Measurements from ENCODE around the gene FRY. TPM values are rescaled to one million over a fixed set of nuclear protein-coding genes. Genes with fewer than 3 reads are reported as not detected.

FRY gene
- total and polyA plus RNA-seq, 2 of the 13 experiments (the other 11 are each of a cell fraction or from before 2014, with no cell fraction given): 8.2 to 13.1 TPM

DNA sequence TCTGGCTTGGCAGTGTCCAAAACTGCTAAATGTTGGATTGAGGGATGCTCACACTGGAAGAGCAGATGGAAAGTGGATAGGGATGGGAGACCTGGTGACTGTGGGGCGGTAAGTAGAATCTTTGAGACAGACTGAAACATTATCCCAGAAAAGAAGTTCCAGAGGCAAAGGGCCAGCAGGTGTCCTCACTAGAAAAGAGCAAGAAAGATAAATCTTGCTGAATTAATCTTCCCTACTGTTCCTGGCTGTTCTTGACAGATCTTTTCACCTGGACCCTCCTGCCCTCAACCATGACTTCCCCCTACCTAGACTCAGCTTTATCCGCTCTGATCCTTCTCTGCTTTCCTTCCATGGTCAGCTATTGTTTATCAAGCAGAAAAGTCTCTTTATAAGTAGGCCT, 35.0 kb upstream of the FRY start (continued):
- TF ChIP-seq, protein P1, sequence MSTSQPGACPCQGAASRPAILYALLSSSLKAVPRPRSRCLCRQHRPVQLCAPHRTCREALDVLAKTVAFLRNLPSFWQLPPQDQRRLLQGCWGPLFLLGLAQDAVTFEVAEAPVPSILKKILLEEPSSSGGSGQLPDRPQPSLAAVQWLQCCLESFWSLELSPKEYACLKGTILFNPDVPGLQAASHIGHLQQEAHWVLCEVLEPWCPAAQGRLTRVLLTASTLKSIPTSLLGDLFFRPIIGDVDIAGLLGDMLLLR (CRISPR knock-in tag; IDR thresholded peaks at IDR 0.05): no peak

DNA sequence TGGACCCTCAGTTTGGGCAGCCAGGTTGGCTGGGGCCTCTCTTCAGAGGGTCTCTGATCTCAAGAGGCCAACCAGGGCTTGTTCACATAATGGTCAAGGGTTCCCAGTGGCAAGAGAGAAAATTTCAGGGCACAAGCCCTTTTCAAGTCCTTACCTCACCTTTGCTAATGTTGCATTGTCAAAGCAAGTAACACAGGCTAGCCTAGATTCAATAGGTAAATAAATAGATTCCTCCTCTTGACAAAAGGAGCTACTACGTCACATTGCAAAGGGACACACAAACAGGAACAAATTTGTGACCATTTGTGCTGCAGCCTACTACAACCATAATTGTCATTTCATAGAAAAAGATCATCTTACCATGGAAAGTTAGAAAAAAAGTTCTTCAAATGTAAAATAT, 33.9 kb upstream of the FRY start:
- CTCF ChIA-PET (ENCODE audit: low intra/inter-chr PET ratio, low total read pairs): no interaction called here
- intact Hi-C loops (cut with micrococcal nuclease; ENCODE audit: unreplicated experiment) (no loop called here), in situ Hi-C loops (cut with HindIII; ENCODE audit: extremely low pct_ligation_motif_present, low pct_unique_long_range_greater_than_20kb) (no loop called here)
- DNase-seq (ENCODE audit: low spot score) (no peak), ATAC-seq (no peak), FAIRE-seq (no peak)
- Histone ChIP-seq H3K4me2 (ENCODE audit: low read depth, low read length) (no peak overlapping the region), H3K27me3 (ENCODE audit: control insufficient read depth in 1 of 2, insufficient read depth in 2 of 2, low read length in 2 of 2) (no peaks in the 10 kb centered on the region), H3K27ac (ENCODE audit: extremely low read length, insufficient read depth, low read length) (no peak overlapping the region), H3K9ac (ENCODE audit: insufficient read depth, low read depth, low read length) (no peak overlapping the region), H2AFZ (ENCODE audit: low read length) (no peak overlapping the region), H4K20me1 (ENCODE audit: insufficient read depth, low read length) (no peaks in the 10 kb centered on the region), H3K4me3 (replicated peaks in 1 of 3; ENCODE audit: insufficient read depth in 1 of 3, low read depth in 2 of 3, low read length in 3 of 3) (no peak overlapping the region), H3K79me2 (ENCODE audit: insufficient read depth, low read length) (no peaks in the 10 kb centered on the region), H3K36me3 (replicated peaks in 1 of 2; ENCODE audit: control insufficient read depth in 1 of 2, insufficient read depth in 2 of 2, low read length in 2 of 2) (no peaks in the 10 kb centered on the region), H3K4me1 (ENCODE audit: insufficient read depth, low read length) (peaks cover 8% of the 10 kb centered on the region), H3K9me3 (ENCODE audit: low read length) (no peaks in the 10 kb centered on the region)
- 36% methylated on average over 1 of the region's 1 CpG for WGBS (ENCODE audit: low lambda C conversion rate)
- BruUV-seq (replicated peaks): no TSS peak
- TF ChIP-seq ZNF17 (CRISPR knock-in tag; IDR thresholded peaks at IDR 0.05): no peak
- TF ChIP-seq, protein P2, sequence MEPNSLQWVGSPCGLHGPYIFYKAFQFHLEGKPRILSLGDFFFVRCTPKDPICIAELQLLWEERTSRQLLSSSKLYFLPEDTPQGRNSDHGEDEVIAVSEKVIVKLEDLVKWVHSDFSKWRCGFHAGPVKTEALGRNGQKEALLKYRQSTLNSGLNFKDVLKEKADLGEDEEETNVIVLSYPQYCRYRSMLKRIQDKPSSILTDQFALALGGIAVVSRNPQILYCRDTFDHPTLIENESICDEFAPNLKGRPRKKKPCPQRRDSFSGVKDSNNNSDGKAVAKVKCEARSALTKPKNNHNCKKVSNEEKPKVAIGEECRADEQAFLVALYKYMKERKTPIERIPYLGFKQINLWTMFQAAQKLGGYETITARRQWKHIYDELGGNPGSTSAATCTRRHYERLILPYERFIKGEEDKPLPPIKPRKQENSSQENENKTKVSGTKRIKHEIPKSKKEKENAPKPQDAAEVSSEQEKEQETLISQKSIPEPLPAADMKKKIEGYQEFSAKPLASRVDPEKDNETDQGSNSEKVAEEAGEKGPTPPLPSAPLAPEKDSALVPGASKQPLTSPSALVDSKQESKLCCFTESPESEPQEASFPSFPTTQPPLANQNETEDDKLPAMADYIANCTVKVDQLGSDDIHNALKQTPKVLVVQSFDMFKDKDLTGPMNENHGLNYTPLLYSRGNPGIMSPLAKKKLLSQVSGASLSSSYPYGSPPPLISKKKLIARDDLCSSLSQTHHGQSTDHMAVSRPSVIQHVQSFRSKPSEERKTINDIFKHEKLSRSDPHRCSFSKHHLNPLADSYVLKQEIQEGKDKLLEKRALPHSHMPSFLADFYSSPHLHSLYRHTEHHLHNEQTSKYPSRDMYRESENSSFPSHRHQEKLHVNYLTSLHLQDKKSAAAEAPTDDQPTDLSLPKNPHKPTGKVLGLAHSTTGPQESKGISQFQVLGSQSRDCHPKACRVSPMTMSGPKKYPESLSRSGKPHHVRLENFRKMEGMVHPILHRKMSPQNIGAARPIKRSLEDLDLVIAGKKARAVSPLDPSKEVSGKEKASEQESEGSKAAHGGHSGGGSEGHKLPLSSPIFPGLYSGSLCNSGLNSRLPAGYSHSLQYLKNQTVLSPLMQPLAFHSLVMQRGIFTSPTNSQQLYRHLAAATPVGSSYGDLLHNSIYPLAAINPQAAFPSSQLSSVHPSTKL (CRISPR knock-in tag; IDR thresholded peaks at IDR 0.05): no peak
- TF ChIP-seq ZNF235 (CRISPR knock-in tag; IDR thresholded peaks at IDR 0.05; ENCODE audit: borderline replicate concordance): no peak
- no peak for TF ChIP-seq POLR2AphosphoS5 (IDR thresholded peaks at IDR 0.05; ENCODE audit: low read depth, low read length)
- no peak for TF ChIP-seq HNRNPLL (IDR thresholded peaks at IDR 0.05; ENCODE audit: low read depth, low read length, poor library complexity, severe bottlenecking)
- TF ChIP-seq ZNF337 (CRISPR knock-in tag; IDR thresholded peaks at IDR 0.05; ENCODE audit: borderline replicate concordance, low read depth): no peak
- no peak for TF ChIP-seq ASH2L (IDR thresholded peaks at IDR 0.05; ENCODE audit: insufficient read length, low read depth, low read length)
- no peak for TF ChIP-seq CEBPG (CRISPR knock-in tag; IDR thresholded peaks at IDR 0.05)
- TF ChIP-seq ZMYM2 (CRISPR knock-in tag; IDR thresholded peaks at IDR 0.05): no peak
- POLR2A ChIA-PET: no interaction called here

Data from HepG2 (cell line).